Testis (tissue), 2 donors: ENCODE measurements around the gene GSDME.

Experiments
- CTCF ChIP-seq, 3 experiments: fragments of 450-650 bp in 2 of 3; fragments of 200-600 bp in 1 of 3; sonication (generic) in 1 of 3; IDR thresholded peaks; one replicate each; pipeline ENCODE4 v1.5.1; 2016 to 2019; ENCODE audit warnings: antibody characterized with exemption in 3 of 3, mild to moderate bottlenecking in 2 of 3, moderate library complexity in 1 of 3
- POLR2A ChIP-seq: fragments of 450-650 bp; IDR thresholded peaks from one replicate; pipeline ENCODE4 v1.6.1; 2017; ENCODE audit warnings: antibody characterized with exemption, mild to moderate bottlenecking, moderate library complexity

DNA sequence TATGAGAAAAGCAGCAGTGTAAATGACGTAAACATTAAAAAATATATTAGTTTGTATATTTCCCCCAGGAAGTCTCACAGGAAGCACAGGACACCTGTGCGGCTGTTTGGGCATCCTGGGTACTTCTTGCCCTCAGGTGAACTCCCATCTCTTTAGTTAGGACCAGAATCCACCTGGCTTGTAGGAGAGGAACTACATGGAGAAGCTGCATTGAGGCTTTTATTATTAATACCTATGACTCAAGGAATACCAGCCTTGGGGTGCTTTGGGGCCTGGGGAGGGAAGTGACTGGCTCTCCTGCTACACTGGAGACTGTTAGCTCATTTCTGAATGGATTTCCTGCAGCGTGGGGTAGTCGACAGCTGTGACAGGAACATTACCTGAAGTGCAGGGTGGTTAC is 40.0 kb upstream of the GSDME start:
- TF ChIP-seq CTCF (IDR thresholded peaks at IDR 0.05) (no peak), POLR2A (no peak)
